Vagina (tissue), 2 donors: ENCODE results near the gene LRMDA.

Experiments
- POLR2A ChIP-seq, 2 donors: fragments of 450-650 bp; IDR thresholded peaks; one replicate each; pipeline ENCODE4 v1.6.1; 2017; ENCODE audit warnings: antibody characterized with exemption in 2 of 2, mild to moderate bottlenecking in 2 of 2, moderate library complexity in 2 of 2
- POLR2AphosphoS5 ChIP-seq, 2 donors: sonication (generic); formaldehyde crosslinking; IDR thresholded peaks; one replicate each; pipeline ENCODE4 v1.9.0; 2017; ENCODE audit warnings: antibody characterized with exemption in 2 of 2, mild to moderate bottlenecking in 2 of 2, low read depth in 1 of 2; ENCODE audit not compliant: insufficient read depth in 1 of 2
- TF ChIP-seq, protein P1 (sequence below), 3 experiments: fragments of 450-650 bp in 2 of 3; fragments of 200-600 bp in 1 of 3; sonication (generic) in 1 of 3; IDR thresholded peaks; one replicate each; pipeline ENCODE4 v1.5.1; 2017 to 2019; ENCODE audit warnings: antibody characterized with exemption in 3 of 3, mild to moderate bottlenecking in 2 of 3, moderate library complexity in 2 of 3

DNA sequence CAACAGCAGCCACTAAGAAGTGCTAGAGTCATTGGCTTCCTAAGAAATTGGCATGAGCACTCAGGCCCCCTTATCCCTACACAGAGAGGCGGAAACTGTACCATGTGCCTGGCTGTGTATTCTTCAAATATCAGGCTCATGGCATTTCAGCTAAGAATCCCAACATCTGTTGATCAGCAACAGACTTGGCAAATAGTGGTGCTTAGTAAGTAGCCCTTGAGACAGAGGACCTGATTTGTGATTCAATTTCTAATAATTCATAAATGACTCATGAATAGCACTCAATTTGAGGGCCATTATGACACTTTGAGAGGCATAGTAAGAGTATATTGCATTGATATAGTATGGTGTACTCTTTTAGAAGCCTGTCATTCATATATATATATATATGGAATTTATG lies 309.1 kb downstream of the LRMDA start:
- TF ChIP-seq, protein P1, sequence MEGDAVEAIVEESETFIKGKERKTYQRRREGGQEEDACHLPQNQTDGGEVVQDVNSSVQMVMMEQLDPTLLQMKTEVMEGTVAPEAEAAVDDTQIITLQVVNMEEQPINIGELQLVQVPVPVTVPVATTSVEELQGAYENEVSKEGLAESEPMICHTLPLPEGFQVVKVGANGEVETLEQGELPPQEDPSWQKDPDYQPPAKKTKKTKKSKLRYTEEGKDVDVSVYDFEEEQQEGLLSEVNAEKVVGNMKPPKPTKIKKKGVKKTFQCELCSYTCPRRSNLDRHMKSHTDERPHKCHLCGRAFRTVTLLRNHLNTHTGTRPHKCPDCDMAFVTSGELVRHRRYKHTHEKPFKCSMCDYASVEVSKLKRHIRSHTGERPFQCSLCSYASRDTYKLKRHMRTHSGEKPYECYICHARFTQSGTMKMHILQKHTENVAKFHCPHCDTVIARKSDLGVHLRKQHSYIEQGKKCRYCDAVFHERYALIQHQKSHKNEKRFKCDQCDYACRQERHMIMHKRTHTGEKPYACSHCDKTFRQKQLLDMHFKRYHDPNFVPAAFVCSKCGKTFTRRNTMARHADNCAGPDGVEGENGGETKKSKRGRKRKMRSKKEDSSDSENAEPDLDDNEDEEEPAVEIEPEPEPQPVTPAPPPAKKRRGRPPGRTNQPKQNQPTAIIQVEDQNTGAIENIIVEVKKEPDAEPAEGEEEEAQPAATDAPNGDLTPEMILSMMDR (IDR thresholded peaks at IDR 0.05), result no peak
- TF ChIP-seq POLR2AphosphoS5 (IDR thresholded peaks at IDR 0.05; ENCODE audit: insufficient read depth in 1 of 2, low read depth in 1 of 2) (no peak), POLR2A (IDR thresholded peaks at IDR 0.05) (no peak)
